ENCODE results near the gene MAML3.

Gene MAML3

GRCh38 chr4:140110542-140111215 lies 43.3 kb downstream of the MAML3 start:
- no peak for TF ChIP-seq CTCF (IDR thresholded peaks at IDR 0.05; ENCODE audit: borderline replicate concordance, control extremely low read depth, extremely low read depth, insufficient read depth, missing control alignments)

GRCh38 chr4:140109737-140110136 lies 44.2 kb downstream of the MAML3 start:
- no peak for DNase-seq (ENCODE audit: low spot score)
- no peak for TF ChIP-seq CTCF (IDR thresholded peaks at IDR 0.05; ENCODE audit: borderline replicate concordance, control extremely low read depth, extremely low read depth, insufficient read depth, missing control alignments)
- in situ Hi-C loops (cut with MboI; ENCODE audit: low sequenced_read_pairs, unreplicated experiment): no loop called here

More at GRCh38 chr4:140110542-140111215, 43.3 kb downstream of the MAML3 start:
- in situ Hi-C loops (cut with MboI; ENCODE audit: low sequenced_read_pairs, unreplicated experiment): no loop called here
- DNase-seq (ENCODE audit: low spot score): no peak

GRCh38 chr4:140109292-140109691 lies 44.7 kb downstream of the MAML3 start:
- DNase-seq (ENCODE audit: low spot score): no peak
- no peak for TF ChIP-seq CTCF (IDR thresholded peaks at IDR 0.05; ENCODE audit: borderline replicate concordance, control extremely low read depth, extremely low read depth, insufficient read depth, missing control alignments)
- in situ Hi-C loops (cut with MboI; ENCODE audit: low sequenced_read_pairs, unreplicated experiment): no loop called here

GRCh38 chr4:140108713-140109230 lies 45.2 kb downstream of the MAML3 start:
- in situ Hi-C loops (cut with MboI; ENCODE audit: low sequenced_read_pairs, unreplicated experiment): no loop called here
- TF ChIP-seq CTCF (IDR thresholded peaks at IDR 0.05; ENCODE audit: borderline replicate concordance, control extremely low read depth, extremely low read depth, insufficient read depth, missing control alignments): no peak
- no peak for DNase-seq (ENCODE audit: low spot score)

- in situ Hi-C loops (cut with MboI; ENCODE audit: low sequenced_read_pairs, unreplicated experiment): no loop called here
- TF ChIP-seq CTCF (IDR thresholded peaks at IDR 0.05; ENCODE audit: borderline replicate concordance, control extremely low read depth, extremely low read depth, insufficient read depth, missing control alignments): no peak
- DNase-seq (ENCODE audit: low spot score): no peak
Observed at GRCh38 chr4:140108243-140108642, 45.7 kb downstream of the MAML3 start.

GRCh38 chr4:140106289-140106844 lies 47.6 kb downstream of the MAML3 start:
- no peak for TF ChIP-seq CTCF (IDR thresholded peaks at IDR 0.05; ENCODE audit: borderline replicate concordance, control extremely low read depth, extremely low read depth, insufficient read depth, missing control alignments)
- no peak for DNase-seq (ENCODE audit: low spot score)
- in situ Hi-C loops (cut with MboI; ENCODE audit: low sequenced_read_pairs, unreplicated experiment): no loop called here
